HepG2 (cell line): Measurements from ENCODE around the gene CARD16. TPM values are rescaled to one million over a fixed set of nuclear protein-coding genes. Genes with fewer than 3 reads are reported as not detected.

Experiments
- TFE3 ChIP-seq: IDR thresholded peaks from 2 replicates; pipeline ENCODE4 v1.6.1; 2016
- ZBTB37 ChIP-seq: sonication (generic); formaldehyde crosslinking; IDR thresholded peaks from 2 replicates; pipeline ENCODE4 v1.4.0; 2020; ENCODE audit warnings: mild to moderate bottlenecking, missing genetic modification reagents
- ZFP1 ChIP-seq: IDR thresholded peaks from 2 replicates; pipeline ENCODE4 v1.6.1; 2016
- ZNF274 ChIP-seq: sonication (generic); formaldehyde crosslinking; IDR thresholded peaks from 2 replicates; pipeline ENCODE4 v1.5.1; 2020; ENCODE audit warnings: mild to moderate bottlenecking, missing genetic modification reagents
- ZNF790 ChIP-seq: sonication (generic); formaldehyde crosslinking; IDR thresholded peaks from 2 replicates; pipeline ENCODE4 v1.8.0; 2022; ENCODE audit warnings: missing genetic modification reagents, mild to moderate bottlenecking, borderline replicate concordance
- polyA plus RNA-seq, 8 experiments: library from polyadenylated mRNA; depleted of rRNA in 3 of 8; stranded (reverse) in 7 of 8; unstranded in 1 of 8; fragments of >200 nt; fragmentation: Illumina TruSeq in 4 of 8; extraction: Trizol in 4 of 8; gene quantifications; 2 replicates each; pipeline versions ENCODE4 v1.2.1 to v1.2.3, GENCODE V29; 2011 to 2016; ENCODE audit warnings: low read depth in 4 of 8, missing spikeins in 1 of 8, mixed read lengths in 1 of 8; ENCODE audit not compliant: insufficient read depth in 1 of 8
- total RNA-seq, 5 experiments: library from RNA; depleted of rRNA; stranded (reverse); fragments of >200 nt; fragmentation: Illumina TruSeq; extraction: Trizol; gene quantifications; 2 replicates each; pipeline ENCODE4 v1.2.3, GENCODE V29; 2016; ENCODE audit warnings: low read depth in 1 of 5
- TF ChIP-seq, protein P1 (sequence below): sonication (generic); formaldehyde crosslinking; IDR thresholded peaks from 2 replicates; pipeline ENCODE4 v1.4.0; 2020; ENCODE audit warnings: missing genetic modification reagents
- TF ChIP-seq, protein P2 (sequence below): sonication (generic); formaldehyde crosslinking; IDR thresholded peaks from 2 replicates; pipeline ENCODE4 v1.8.1; 2022; ENCODE audit warnings: low read depth, mild to moderate bottlenecking, missing genetic modification reagents

Gene CARD16
- total and polyA plus RNA-seq, 2 of the 13 experiments (the other 11 are each of a cell fraction or from before 2014, with no cell fraction given) = 0.34 TPM; not detected in 1

DNA sequence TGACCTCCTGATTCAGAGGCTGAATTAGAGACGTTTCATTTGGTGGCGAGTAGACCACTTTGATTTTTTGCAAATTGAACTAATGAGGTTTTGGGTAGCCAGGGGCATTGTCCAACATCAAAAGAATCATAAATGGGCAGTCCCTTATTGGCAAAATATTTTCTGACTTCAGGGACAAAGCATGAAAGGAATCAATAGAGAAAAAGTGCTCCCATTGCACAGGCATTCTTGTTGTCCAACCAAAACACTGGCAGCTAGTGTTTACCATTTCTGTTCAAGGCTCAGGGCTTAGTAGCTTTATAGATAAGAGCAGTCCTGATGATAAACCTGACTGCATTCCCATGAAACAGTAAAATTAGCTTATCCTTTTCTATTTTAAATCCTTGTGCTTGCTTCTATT is 6.4 kb upstream of the CARD16 start (continued):
- TF ChIP-seq, protein P1, sequence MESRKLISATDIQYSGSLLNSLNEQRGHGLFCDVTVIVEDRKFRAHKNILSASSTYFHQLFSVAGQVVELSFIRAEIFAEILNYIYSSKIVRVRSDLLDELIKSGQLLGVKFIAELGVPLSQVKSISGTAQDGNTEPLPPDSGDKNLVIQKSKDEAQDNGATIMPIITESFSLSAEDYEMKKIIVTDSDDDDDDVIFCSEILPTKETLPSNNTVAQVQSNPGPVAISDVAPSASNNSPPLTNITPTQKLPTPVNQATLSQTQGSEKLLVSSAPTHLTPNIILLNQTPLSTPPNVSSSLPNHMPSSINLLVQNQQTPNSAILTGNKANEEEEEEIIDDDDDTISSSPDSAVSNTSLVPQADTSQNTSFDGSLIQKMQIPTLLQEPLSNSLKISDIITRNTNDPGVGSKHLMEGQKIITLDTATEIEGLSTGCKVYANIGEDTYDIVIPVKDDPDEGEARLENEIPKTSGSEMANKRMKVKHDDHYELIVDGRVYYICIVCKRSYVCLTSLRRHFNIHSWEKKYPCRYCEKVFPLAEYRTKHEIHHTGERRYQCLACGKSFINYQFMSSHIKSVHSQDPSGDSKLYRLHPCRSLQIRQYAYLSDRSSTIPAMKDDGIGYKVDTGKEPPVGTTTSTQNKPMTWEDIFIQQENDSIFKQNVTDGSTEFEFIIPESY (CRISPR knock-in tag) = no peak
- TF ChIP-seq TFE3 (no peak; the same call in 1 of the 2 replicates), ZFP1 (CRISPR knock-in tag) (no peak; the same call in 1 of the 2 replicates), ZNF790 (CRISPR knock-in tag) (no peak), ZBTB37 (no peak), ZNF274 (CRISPR knock-in tag) (no peak)
- TF ChIP-seq, protein P2, sequence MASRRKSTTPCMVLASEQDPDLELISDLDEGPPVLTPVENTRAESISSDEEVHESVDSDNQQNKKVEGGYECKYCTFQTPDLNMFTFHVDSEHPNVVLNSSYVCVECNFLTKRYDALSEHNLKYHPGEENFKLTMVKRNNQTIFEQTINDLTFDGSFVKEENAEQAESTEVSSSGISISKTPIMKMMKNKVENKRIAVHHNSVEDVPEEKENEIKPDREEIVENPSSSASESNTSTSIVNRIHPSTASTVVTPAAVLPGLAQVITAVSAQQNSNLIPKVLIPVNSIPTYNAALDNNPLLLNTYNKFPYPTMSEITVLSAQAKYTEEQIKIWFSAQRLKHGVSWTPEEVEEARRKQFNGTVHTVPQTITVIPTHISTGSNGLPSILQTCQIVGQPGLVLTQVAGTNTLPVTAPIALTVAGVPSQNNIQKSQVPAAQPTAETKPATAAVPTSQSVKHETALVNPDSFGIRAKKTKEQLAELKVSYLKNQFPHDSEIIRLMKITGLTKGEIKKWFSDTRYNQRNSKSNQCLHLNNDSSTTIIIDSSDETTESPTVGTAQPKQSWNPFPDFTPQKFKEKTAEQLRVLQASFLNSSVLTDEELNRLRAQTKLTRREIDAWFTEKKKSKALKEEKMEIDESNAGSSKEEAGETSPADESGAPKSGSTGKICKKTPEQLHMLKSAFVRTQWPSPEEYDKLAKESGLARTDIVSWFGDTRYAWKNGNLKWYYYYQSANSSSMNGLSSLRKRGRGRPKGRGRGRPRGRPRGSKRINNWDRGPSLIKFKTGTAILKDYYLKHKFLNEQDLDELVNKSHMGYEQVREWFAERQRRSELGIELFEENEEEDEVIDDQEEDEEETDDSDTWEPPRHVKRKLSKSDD = no peak
